ENCODE data around the gene MLANA.

Gene MLANA

GRCh38 chr9:5869315-5870019 is 21.2 kb upstream of the MLANA start:
- H3K36me3 ChIP-seq (ENCODE audit: insufficient read depth, insufficient read length, low read length) = no peaks in the 10 kb centered on the region
- no peak overlapping the region for H3K9ac ChIP-seq (ENCODE audit: insufficient read length, low read depth)
- no peaks in the 10 kb centered on the region for H3K9me3 ChIP-seq (ENCODE audit: insufficient read depth, low read length)
- no peaks in the 10 kb centered on the region for H3K27me3 ChIP-seq (ENCODE audit: insufficient read depth, insufficient read length)
- no peak overlapping the region for H3K4me3 ChIP-seq (ENCODE audit: insufficient read length, low read depth)
- TF ChIP-seq ZNF274 (IDR thresholded peaks at IDR 0.05; ENCODE audit: low read depth, low read length) = no peak
- TF ChIP-seq YY1 (IDR thresholded peaks at IDR 0.05; ENCODE audit: insufficient read depth, insufficient read length) = no peak
- TF ChIP-seq SUZ12 (IDR thresholded peaks at IDR 0.05; ENCODE audit: extremely low read depth, insufficient read depth, insufficient read length) = no peak
- peak; percentile 47 for DNase-seq (ENCODE audit: low read depth, low spot score)
- H3K4me1 ChIP-seq (ENCODE audit: insufficient read depth, insufficient read length) = peaks cover 6% of the 10 kb centered on the region

- Histone ChIP-seq H3K4me1 (ENCODE audit: insufficient read depth, insufficient read length) (peaks cover 5% of the 10 kb centered on the region), H3K36me3 (ENCODE audit: insufficient read depth, insufficient read length, low read length) (no peaks in the 10 kb centered on the region), H3K9me3 (ENCODE audit: insufficient read depth, low read length) (no peaks in the 10 kb centered on the region), H3K9ac (ENCODE audit: insufficient read length, low read depth) (no peak overlapping the region), H3K4me3 (ENCODE audit: insufficient read length, low read depth) (no peak overlapping the region), H3K27me3 (ENCODE audit: insufficient read depth, insufficient read length) (no peaks in the 10 kb centered on the region)
- TF ChIP-seq SUZ12 (IDR thresholded peaks at IDR 0.05; ENCODE audit: extremely low read depth, insufficient read depth, insufficient read length) (no peak), ZNF274 (IDR thresholded peaks at IDR 0.05; ENCODE audit: low read depth, low read length) (no peak), YY1 (IDR thresholded peaks at IDR 0.05; ENCODE audit: insufficient read depth, insufficient read length) (no peak)
- DNase-seq (ENCODE audit: low read depth, low spot score) = no peak
Observed at GRCh38 chr9:5870020-5870339, 20.7 kb upstream of the MLANA start.

- Histone ChIP-seq H3K36me3 (ENCODE audit: insufficient read depth, insufficient read length, low read length) (no peaks in the 10 kb centered on the region), H3K27me3 (ENCODE audit: insufficient read depth, insufficient read length) (no peaks in the 10 kb centered on the region), H3K9ac (ENCODE audit: insufficient read length, low read depth) (no peak overlapping the region), H3K4me1 (ENCODE audit: insufficient read depth, insufficient read length) (peaks cover 5% of the 10 kb centered on the region), H3K9me3 (ENCODE audit: insufficient read depth, low read length) (no peaks in the 10 kb centered on the region; the same call in 1 of the 2 replicates), H3K4me3 (ENCODE audit: insufficient read length, low read depth) (no peak overlapping the region)
- TF ChIP-seq ZNF274 (IDR thresholded peaks at IDR 0.05; ENCODE audit: low read depth, low read length) (no peak), SUZ12 (IDR thresholded peaks at IDR 0.05; ENCODE audit: extremely low read depth, insufficient read depth, insufficient read length) (no peak), YY1 (IDR thresholded peaks at IDR 0.05; ENCODE audit: insufficient read depth, insufficient read length) (no peak)
- no peak for DNase-seq (ENCODE audit: low read depth, low spot score)
Observed at GRCh38 chr9:5870691-5871090, 20.0 kb upstream of the MLANA start.

GRCh38 chr9:5871785-5872184 is 18.9 kb upstream of the MLANA start:
- Histone ChIP-seq H3K4me3 (ENCODE audit: insufficient read length, low read depth) (no peak overlapping the region), H3K9ac (ENCODE audit: insufficient read length, low read depth) (no peak overlapping the region), H3K9me3 (ENCODE audit: insufficient read depth, low read length) (peaks cover 9% of the 10 kb centered on the region; the same call in 1 of the 2 replicates), H3K27me3 (ENCODE audit: insufficient read depth, insufficient read length) (no peaks in the 10 kb centered on the region), H3K36me3 (ENCODE audit: insufficient read depth, insufficient read length, low read length) (no peaks in the 10 kb centered on the region), H3K4me1 (ENCODE audit: insufficient read depth, insufficient read length) (peaks cover 5% of the 10 kb centered on the region)
- no peak for TF ChIP-seq SUZ12 (IDR thresholded peaks at IDR 0.05; ENCODE audit: extremely low read depth, insufficient read depth, insufficient read length)
- TF ChIP-seq ZNF274 (IDR thresholded peaks at IDR 0.05; ENCODE audit: low read depth, low read length) = no peak
- no peak for TF ChIP-seq YY1 (IDR thresholded peaks at IDR 0.05; ENCODE audit: insufficient read depth, insufficient read length)
- DNase-seq (ENCODE audit: low read depth, low spot score) = no peak

GRCh38 chr9:5872511-5872910 is 18.2 kb upstream of the MLANA start:
- DNase-seq (ENCODE audit: low read depth, low spot score) = no peak
- TF ChIP-seq YY1 (IDR thresholded peaks at IDR 0.05; ENCODE audit: insufficient read depth, insufficient read length) (no peak), SUZ12 (IDR thresholded peaks at IDR 0.05; ENCODE audit: extremely low read depth, insufficient read depth, insufficient read length) (no peak), ZNF274 (IDR thresholded peaks at IDR 0.05; ENCODE audit: low read depth, low read length) (no peak)
- Histone ChIP-seq H3K4me3 (ENCODE audit: insufficient read length, low read depth) (no peak overlapping the region), H3K9ac (ENCODE audit: insufficient read length, low read depth) (no peak overlapping the region), H3K36me3 (ENCODE audit: insufficient read depth, insufficient read length, low read length) (no peaks in the 10 kb centered on the region), H3K4me1 (ENCODE audit: insufficient read depth, insufficient read length) (peaks cover 5% of the 10 kb centered on the region), H3K27me3 (ENCODE audit: insufficient read depth, insufficient read length) (no peaks in the 10 kb centered on the region), H3K9me3 (ENCODE audit: insufficient read depth, low read length) (peaks cover 11% of the 10 kb centered on the region; the same call in 1 of the 2 replicates)

GRCh38 chr9:5873439-5873838 is 17.2 kb upstream of the MLANA start:
- Histone ChIP-seq H3K4me3 (ENCODE audit: insufficient read length, low read depth) (no peak overlapping the region), H3K9me3 (ENCODE audit: insufficient read depth, low read length) (peaks cover 11% of the 10 kb centered on the region; the same call in 1 of the 2 replicates), H3K27me3 (ENCODE audit: insufficient read depth, insufficient read length) (no peaks in the 10 kb centered on the region), H3K4me1 (ENCODE audit: insufficient read depth, insufficient read length) (no peaks in the 10 kb centered on the region), H3K36me3 (ENCODE audit: insufficient read depth, insufficient read length, low read length) (no peaks in the 10 kb centered on the region), H3K9ac (ENCODE audit: insufficient read length, low read depth) (no peak overlapping the region)
- TF ChIP-seq YY1 (IDR thresholded peaks at IDR 0.05; ENCODE audit: insufficient read depth, insufficient read length) (no peak), SUZ12 (IDR thresholded peaks at IDR 0.05; ENCODE audit: extremely low read depth, insufficient read depth, insufficient read length) (no peak), ZNF274 (IDR thresholded peaks at IDR 0.05; ENCODE audit: low read depth, low read length) (no peak)
- no peak for DNase-seq (ENCODE audit: low read depth, low spot score)

- DNase-seq (ENCODE audit: low read depth, low spot score) = no peak
- Histone ChIP-seq H3K4me1 (ENCODE audit: insufficient read depth, insufficient read length) (no peaks in the 10 kb centered on the region), H3K9me3 (ENCODE audit: insufficient read depth, low read length) (peaks cover 11% of the 10 kb centered on the region; the same call in 1 of the 2 replicates), H3K27me3 (ENCODE audit: insufficient read depth, insufficient read length) (no peaks in the 10 kb centered on the region), H3K9ac (ENCODE audit: insufficient read length, low read depth) (no peak overlapping the region), H3K36me3 (ENCODE audit: insufficient read depth, insufficient read length, low read length) (no peaks in the 10 kb centered on the region), H3K4me3 (ENCODE audit: insufficient read length, low read depth) (no peak overlapping the region)
- TF ChIP-seq ZNF274 (IDR thresholded peaks at IDR 0.05; ENCODE audit: low read depth, low read length) = no peak
- no peak for TF ChIP-seq SUZ12 (IDR thresholded peaks at IDR 0.05; ENCODE audit: extremely low read depth, insufficient read depth, insufficient read length)
- TF ChIP-seq YY1 (IDR thresholded peaks at IDR 0.05; ENCODE audit: insufficient read depth, insufficient read length) = no peak
Observed at GRCh38 chr9:5874048-5874447, 16.6 kb upstream of the MLANA start.

All from NT2/D1 (cell line).